Activated CD4-positive, alpha-beta T cell treated with anti-CD3 and anti-CD28 coated beads, Interleukin-2, amount 50 U/mL, for 4 hours (primary cell): ENCODE data around the gene SPHK1.
A peak's percentile ranks its signal among the peaks of the same experiment; 100 is the strongest.

Experiments used
- DNase-seq, 2 experiments: peaks; one replicate each; pipeline ENCODE4 v3.0.0-alpha.2; 2020

SPHK1 gene

DNA sequence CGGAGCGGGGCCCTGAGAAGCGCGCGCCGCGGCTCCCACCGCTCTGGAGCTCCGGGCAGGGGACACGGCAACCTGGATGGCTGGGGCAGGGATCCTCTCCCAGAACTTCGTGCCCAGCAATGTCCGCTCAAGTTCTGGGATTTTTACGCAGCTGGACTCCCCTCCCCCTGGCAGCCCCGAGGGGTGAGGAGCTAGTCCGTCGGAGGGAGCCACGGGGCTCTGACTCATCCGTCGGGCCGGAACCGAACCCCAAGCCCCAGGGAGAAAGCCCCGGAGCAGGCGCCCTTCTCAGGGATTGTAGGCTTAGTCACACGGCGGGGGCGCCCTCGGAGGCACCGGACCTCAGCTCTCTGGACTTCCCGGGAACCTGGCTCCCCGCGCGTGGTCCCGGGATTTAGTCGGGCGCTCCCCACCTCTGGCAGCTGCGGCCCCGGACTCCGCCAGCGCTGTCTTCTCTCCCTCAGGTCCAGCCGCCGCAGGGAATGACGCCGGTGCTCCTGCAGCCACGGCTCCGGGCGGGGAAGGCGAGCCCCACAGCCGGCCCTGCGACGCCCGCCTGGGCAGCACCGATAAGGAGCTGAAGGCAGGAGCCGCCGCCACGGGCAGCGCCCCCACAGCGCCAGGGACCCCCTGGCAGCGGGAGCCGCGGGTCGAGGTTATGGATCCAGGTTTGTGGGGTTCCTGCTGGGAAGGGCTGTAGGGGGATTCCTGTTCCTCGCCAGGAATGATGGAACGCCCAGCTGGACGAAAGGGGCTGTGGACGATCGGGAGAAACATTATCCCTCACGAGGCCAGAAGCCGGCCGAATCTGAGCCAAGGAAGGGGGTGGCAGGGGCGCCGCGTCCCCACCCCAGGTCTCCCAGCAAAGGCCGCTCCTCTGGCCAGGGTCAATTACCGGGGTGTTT, 830 bp downstream of the SPHK1 start:
- peak; percentile 30 to 35 for DNase-seq

DNA sequence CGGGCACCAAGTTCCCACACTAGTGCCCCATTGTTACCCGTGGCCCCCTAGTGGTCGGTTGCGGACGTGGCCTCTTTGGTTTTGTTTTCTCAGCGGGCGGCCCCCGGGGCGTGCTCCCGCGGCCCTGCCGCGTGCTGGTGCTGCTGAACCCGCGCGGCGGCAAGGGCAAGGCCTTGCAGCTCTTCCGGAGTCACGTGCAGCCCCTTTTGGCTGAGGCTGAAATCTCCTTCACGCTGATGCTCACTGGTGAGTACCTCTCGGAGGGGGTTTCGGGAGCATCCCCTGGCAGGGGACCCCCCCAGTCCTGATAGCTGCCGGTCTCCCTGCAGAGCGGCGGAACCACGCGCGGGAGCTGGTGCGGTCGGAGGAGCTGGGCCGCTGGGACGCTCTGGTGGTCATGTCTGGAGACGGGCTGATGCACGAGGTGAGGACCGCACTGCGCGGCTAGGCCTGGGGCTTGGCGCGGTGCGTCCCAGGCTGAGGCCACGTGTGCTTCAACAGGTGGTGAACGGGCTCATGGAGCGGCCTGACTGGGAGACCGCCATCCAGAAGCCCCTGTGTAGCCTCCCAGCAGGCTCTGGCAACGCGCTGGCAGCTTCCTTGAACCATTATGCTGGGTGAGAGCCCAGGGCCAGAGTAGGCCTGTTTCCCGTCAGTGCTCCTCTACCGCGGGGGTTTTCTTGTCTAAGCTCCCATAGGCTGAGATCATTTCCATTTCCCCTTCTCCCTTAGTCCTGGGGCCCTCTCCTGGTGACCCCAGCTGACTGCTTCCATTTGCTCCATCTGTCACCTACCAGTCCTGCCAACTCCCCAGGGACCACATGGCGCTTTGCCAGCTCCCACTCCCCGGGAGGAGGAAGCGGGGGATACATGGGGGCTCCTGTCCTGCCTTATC, 1.7 kb downstream of the SPHK1 start:
- peak; percentile 81 to 82 for DNase-seq

DNA sequence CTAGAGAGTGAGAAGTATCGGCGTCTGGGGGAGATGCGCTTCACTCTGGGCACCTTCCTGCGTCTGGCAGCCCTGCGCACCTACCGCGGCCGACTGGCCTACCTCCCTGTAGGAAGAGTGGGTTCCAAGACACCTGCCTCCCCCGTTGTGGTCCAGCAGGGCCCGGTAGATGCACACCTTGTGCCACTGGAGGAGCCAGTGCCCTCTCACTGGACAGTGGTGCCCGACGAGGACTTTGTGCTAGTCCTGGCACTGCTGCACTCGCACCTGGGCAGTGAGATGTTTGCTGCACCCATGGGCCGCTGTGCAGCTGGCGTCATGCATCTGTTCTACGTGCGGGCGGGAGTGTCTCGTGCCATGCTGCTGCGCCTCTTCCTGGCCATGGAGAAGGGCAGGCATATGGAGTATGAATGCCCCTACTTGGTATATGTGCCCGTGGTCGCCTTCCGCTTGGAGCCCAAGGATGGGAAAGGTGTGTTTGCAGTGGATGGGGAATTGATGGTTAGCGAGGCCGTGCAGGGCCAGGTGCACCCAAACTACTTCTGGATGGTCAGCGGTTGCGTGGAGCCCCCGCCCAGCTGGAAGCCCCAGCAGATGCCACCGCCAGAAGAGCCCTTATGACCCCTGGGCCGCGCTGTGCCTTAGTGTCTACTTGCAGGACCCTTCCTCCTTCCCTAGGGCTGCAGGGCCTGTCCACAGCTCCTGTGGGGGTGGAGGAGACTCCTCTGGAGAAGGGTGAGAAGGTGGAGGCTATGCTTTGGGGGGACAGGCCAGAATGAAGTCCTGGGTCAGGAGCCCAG, 2.8 kb downstream of the SPHK1 start:
- no peak for DNase-seq

DNA sequence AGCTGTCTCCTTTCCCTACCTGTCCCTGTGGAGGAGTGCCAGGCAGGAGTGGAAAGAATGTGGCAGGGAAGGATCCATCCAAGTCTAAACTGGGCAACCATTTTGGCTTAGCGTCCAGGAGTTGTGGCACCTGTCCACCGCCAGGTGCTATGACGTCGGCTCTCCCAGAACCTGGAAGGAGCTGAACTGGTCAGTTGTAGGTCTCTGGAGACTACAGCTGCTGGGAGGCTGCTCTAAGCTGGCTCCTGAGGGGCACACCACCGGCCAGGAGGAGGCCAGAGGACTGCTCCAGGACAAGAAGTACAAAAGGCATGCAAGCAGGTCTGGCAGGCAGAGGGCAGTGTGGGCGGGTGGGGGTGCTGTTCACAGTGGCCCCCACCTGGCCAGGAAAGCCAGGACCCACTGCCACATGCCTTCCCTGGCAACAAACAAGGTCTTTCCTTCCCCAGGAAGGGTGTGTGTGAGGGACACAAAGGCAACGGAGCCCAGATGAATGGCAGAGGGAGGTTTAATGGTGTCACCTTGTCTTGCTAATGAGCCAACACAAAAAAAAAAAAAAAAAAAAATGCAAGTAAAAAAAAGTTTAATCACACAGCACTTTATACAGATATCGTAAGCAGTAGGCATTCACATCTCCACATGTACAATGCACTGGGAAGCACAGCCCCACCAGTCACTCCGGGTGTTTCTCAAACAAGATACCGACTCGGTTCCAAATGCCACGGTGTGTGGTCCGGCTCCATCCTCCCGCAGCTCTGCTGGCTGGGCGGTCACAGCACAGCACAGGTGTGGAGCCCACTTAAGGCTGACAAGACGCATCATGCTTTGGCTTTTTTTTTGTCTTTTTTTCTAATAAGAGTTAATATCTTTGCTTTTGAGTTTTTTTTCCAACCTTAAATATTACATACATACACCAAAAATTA, 4.8 kb downstream of the SPHK1 start:
- DNase-seq = no peak

DNA sequence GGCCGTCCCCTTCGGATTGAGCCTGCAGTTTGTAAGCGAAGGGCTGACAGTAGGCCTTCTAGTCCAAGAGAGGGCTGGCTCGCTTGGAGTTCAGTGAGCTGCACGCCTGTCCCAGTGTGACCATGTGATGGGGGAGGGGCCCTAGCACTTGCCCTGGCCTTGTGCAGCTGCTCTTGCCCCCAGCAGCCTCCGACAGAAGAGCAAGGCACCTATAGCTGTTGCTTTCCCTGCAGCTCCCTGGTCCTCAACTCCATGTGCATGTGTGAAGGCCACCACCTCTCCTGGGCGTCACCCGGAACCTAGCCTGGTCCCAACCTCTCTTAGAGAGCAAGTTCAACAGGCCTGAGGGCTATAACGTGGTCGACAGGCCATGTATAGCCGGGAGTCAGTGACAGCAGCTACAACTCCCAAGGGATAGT, 5.6 kb downstream of the SPHK1 start:
- DNase-seq = no peak

DNA sequence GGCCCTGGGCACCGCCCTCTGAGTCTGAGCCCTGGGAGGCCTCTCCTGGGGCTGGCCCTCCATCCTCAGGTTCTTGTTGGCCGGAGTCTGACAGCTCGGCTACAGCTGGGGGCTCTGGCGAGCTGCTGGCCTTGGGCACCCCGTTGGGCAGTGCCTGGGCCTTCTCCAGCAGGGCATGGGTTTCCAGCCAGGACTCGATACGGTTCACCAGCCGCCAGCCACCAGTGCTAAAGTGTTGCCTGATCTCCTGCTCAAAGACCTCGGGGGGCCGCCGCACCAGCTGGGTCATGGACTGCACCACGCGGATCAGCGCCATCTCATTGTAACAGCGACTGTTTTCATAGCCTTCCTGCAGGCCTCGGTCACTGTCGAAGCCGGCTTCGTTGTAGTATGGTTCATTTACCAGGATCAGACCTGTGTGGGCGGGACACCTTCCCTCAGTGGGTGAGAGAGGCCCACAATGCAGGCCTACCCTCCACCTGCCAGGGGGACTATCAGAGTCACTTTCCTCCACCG, 6.8 kb downstream of the SPHK1 start:
- no peak for DNase-seq

DNA sequence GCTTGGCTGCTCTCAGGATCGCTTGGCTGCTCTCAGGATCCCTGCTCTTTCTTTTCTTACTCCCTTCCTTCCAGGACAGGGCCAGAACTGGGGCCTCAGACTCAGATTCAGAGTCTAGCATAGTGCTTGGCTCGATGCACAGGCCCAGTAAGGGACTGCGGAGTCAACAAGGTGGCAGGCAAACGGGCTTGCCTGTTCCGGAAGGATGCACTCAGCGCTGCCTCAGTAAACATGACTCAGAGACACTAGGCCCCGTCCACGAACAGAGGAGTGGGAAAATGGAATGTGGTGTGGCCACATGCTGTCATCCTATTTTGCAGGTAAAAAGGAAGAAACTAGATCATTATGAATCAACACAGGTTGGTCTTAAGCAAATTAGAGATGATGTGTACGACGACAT, 9.8 kb downstream of the SPHK1 start:
- DNase-seq = no peak

DNA sequence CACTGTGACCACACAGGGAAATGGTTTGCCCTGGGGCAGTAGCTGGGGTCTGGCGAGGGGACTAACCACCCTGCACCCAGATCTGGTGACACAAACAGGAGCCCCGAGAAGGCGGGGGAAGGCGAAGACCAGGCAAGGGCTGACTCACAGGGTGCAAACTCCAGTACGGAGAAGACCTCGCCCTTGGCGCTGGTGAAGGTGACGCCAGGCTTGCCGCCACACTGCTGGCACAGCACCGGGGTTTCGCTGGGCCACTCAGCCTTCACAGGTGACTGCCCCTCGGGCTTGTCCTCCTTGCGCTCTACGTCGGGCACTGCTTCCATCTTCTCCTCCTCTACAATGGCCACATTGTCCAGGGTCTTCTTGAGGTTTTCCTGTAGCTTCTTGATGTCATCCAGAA, 11.6 kb downstream of the SPHK1 start:
- DNase-seq = no peak

DNA sequence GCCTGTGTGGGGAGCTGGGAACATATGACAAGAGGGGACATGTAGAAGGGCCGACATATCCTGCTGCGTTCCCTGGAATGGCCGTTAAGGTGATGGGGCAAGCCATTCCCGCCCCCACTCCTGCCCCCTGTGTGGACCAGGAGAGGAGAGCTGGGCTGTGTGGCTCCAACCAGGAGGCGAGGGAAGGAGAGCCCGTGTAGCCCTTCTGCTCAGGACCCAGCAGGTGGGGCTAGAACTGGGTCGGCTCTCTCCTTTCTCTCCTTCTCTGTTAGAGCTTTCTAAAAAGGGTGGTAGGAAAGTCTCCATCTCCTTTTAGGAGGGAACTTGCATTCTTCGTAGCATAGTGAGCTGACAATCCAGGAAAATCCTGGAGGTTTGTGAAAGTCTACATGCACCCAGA, 12.8 kb downstream of the SPHK1 start:
- no peak for DNase-seq

DNA sequence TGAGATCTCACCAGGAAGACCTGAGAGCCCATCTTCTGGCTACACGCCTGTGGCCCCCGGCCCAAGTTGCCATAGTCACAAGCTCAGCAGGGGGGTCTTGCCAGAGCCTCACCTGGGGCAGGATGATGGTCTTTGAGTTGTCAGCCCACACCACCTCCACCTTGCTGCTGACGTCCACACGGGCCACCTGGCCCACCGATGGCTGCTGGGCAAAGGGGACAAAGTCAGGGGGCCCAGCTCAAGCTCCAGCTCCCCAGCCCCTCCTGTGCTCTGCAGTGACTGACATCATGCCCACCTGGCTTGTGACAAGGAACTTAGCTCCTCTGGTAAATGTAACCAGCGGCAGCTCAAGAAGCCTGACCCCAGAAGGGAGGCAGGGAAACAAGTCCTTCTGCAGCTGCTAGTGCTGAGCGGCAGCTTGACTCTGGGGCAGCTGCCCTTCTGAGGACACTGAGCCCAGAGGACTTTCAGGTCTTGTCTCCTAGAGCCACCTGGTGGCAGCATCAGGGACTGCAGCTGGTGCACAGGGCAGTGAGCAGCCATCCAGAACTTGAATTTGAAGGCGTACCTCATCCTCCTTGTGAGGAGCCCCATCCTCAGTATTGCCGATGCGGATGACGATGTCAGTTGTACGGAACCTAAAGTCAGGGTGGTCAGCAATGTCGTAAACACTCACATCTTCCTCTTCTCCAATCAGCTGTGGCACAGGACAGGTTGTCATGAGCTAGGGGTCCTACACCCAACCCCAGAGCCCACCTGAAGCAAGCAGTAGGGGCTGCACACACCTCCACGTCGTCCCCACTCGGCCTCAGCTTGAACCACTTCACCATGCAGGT, 13.5 kb downstream of the SPHK1 start:
- peak; percentile 85 to 86 for DNase-seq

DNA sequence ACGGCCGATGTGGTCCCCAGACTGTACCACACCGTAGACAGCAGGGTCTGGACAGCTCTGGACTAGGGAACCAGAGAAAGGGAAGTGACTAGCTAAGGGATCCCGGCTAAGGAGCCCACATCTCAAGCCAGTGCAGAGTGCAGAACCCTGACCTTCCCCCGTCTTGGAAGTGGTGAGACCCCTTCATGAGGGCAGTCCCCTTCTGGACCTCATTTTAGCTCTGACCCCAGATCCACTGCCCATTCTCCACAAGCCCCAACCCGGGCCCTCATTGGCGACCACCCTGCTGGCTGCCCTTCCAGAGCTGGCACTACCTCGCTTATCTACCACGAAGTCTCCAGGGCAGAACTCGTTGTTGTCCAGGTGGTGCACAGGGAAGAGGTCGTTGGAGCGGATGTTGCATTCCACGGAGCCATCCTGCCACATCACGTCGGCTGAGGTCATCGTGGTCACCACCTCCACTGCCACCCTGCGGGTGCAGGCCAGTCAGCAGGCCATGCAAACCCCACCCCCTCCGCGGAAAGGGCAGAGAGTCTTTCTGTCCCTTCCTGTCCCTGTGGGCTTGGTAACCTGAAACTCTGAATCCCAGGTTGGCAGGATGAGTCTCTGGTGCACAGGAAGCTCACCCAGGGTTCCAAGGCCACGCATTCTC, 14.2 kb downstream of the SPHK1 start:
- DNase-seq = no peak

DNA sequence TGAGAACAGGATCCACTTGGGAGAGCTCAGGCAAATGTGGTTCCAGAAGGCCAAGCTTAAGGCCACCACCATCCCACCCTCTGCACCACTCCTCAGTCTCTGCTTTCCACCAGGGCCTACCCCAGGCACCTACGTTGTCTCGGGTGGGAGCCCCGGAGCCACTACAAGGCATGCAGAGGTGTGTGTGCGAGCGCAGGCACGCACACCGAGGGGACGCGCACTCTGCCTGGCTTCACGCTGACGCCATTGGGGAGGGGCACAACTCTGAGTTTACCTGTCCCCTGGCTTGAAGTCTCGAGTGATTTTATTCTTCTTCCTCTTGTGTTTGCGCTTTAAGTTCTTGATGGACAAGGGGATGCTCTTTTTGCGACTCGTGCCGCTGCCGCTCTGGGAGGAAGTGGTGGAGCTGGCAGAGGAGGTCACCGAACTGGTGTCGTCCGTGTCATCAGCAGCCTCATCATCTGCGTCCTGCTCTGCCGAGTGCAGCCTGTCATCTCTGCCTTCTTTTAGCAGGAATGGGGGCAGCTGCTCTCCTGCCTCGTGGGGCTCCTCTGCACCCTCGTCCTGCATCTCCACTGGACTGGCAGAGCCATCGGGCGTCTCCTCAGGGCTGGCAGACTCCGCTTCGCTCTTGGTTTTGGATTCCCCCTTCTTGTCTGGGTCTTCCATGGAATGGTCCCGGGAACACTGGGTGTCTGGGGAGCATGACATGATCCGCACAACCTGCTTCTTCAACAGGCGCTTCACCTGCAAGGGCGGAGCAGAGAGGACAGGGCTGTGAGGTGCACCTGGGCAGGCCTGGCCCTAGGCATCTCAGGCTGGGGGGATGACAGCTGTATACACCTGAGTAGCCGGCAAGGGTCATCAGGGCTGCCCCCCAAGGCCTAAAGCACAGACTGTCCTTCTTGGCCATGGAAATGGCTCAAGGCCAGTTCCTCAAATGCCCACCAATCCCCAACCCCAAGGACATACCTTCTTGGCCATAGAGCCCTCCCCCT, 15.1 kb downstream of the SPHK1 start:
- DNase-seq = no peak

DNA sequence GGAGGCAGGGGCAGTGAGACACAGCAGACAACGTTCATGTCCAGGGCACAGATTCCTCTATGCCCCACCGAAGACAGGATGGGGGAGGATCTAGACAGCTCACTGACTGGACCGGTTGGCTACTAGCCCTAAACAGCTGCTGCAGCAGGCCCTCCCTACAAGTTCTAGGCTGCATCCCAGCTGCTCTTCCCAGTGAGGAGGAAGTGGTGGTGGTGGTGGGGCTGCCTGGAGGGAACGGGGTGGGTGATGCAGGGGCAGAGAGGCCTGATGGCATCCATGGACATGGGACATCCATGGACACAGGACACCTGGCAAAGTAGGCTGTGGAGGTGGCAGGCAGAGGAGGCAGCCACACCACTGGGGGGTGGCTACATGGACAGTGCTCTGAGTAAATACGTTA, 18.3 kb downstream of the SPHK1 start:
- DNase-seq = no peak

DNA sequence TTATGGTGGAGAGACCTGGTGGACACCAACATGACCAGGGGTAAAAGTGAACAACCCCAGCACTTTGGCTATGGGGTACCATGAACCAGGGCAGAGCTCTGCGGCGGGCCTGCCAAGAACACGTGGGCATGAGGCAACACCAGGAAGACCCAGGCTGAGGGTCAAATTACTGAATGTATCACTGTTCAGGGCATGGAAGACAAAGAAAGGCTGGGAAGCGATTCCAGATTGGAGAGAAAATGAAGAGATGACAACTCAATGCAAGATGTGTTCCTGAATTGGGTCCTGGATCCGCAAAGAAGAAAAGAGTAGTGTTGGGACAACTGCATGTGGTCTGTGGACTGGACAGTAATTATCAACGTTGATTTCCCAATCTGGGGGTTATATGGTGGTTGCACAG, 19.8 kb downstream of the SPHK1 start:
- no peak for DNase-seq

DNA sequence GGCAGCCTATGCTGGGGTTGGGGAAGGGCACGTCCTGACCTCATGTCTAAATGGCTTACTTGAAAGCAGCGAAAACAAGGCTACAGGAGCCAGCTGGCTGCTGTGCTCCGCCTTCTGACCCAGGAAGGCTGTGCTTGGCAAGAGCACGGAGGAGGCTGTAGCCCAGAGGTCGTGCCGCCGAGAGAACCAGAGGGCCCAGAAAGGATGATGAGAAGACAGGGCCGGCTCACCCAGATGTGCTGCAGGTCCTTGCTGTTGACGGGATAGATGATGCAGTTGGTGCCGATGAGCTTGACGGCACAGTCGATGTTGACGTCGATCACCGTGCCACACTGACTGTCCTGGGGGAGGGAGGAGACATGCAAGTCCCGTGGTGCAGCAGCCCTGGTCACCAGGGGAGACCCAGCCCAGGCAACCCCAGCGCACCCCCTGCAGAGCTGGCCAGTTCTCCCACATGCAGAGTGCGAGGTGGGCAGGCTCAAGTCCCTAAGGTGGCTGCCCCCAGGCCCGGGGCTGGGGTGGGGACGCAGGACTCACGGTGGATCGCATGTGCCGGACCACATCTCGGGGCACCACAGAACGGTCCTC, 20.7 kb downstream of the SPHK1 start:
- no peak for DNase-seq

DNA sequence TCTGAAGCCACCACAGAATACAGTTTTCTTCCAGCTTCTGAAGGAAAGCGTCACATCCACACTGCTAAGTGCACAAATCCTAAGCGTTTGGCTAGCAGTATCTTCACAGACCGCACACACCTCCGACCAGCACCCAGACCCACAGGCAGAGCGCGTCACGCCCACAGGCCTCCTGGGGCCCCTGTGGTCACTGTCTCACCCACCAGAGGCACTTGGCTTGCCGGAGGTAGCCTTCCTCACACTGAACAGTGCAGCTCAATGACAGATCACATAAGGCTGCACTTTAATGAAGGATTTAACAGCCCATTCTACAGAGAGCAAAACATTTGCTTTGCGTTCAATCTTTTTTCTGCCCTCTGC, 21.2 kb downstream of the SPHK1 start:
- DNase-seq = no peak

DNA sequence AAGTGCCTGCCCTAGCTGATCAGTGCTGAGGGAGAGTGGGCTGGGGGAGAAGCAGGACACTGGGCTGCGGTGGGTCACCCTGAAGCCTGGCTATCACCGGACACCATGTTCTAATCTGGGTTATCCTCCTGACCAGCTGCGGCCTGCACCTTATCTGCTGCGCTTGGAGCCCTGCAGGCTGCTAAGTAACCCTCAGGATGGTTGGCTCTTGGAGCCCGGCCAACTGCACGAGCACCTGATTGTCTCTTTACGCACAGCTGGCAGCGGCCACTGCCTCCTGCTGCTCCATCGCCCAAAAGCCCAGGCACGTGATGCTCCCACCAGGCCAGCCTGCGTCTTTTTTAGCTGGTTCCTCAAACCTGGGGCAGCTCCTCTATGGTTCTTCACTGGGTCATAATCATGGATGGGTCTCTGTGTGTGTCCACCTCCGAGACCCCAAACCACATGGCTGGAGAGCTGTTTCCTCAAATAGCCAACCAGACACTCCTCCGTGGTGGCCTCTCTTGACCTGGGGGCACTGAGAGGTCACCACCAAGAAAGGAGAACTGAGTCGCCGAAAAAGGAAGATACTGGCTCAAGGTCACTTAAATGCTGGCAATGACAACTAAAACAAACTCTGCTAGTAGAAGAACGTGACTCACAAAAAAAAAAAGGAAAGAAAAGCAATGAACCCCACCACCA, 21.7 kb downstream of the SPHK1 start:
- DNase-seq = no peak

DNA sequence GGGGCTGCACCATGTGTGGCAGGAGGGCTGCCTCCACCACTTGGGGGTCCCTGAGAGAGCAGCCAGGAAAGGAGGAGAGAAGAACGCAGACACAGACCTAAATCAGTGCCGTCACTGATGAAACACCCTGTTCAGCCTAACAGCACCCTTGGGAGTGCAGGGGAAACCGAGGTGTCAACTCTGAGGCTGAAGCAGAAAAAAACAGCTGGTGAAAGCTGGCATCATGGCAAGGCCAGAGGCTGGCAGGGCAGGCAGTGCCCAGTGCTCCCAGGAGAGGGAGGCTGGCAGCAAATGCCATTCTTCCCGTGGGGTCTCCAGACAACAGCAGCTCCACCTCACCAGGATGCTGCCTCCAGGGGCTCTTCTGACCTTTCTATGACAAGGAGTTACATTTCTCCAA, 23.1 kb downstream of the SPHK1 start:
- no peak for DNase-seq
